ENCODE data around the gene MAMSTR. TPM values are rescaled to one million over a fixed set of nuclear protein-coding genes. Genes with fewer than 3 reads are reported as not detected.
"Not testable (repeated sequence)": the region's sequence is repeated elsewhere in the genome, so short reads cannot be mapped to it uniquely, and the experiment has no call there.

The MAMSTR gene
- total RNA-seq, 2 experiments from 2014 or later: 1.1 to 1.5 TPM

DNA sequence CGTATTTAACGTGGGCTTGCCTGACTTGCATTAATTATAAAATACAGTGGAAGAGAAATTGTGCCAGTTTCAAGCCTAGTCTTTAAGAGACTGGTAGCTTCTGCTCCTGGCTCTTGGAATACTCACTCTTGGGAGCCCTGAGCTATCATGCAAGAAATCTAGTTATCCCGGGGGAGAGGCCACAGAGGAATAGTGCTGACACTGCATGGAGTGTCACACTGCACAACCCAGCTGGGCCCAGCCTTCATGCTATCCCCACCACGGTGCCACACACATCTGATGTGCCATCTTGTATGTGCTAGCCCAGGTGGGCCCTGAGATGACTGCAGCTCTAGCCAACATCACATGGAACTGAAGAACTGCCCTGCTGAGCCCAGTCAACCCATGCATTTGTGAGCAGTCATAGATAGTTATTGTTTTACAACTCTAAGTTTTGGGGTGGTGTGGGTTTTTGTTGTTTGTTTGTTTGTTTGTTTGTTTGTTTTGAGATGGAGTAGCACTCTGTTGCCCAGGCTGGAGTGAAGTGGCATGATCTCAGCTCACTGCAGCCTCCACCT lies 8.3 kb downstream of the MAMSTR start:
- CTCF ChIA-PET: interaction anchor here (0.6 to 3.8 kb wide), 4 partner anchors 11 to 393 kb away, joined by 3 to 10 read pairs (median 3); no protein-coding TSS in a partner anchor
- H3K27ac Mint-ChIP-seq: no peak overlapping the region
- no peaks in the 10 kb centered on the region for H3K9me3 Mint-ChIP-seq
- DNase-seq: no peak
- peaks cover 3% of the 10 kb centered on the region for H3K36me3 Mint-ChIP-seq (ENCODE audit: low read depth)
- no peak overlapping the region for H3K4me3 Mint-ChIP-seq
- H3K27me3 Mint-ChIP-seq: no peaks in the 10 kb centered on the region
- POLR2A ChIA-PET: no interaction called here
- peaks cover 27% of the 10 kb centered on the region for H3K4me1 Mint-ChIP-seq

- H3K27me3 Mint-ChIP-seq: no peaks in the 10 kb centered on the region
- ChIA-PET POLR2A (no interaction called here), CTCF (no interaction called here)
- peaks cover 9% of the 10 kb centered on the region for H3K36me3 Mint-ChIP-seq (ENCODE audit: low read depth)
- no peak overlapping the region for H3K4me3 Mint-ChIP-seq
- no peak overlapping the region for H3K27ac Mint-ChIP-seq
- peaks cover 8% of the 10 kb centered on the region for H3K4me1 Mint-ChIP-seq
- no peak for DNase-seq
- no peaks in the 10 kb centered on the region for H3K9me3 Mint-ChIP-seq
Measured at GRCh38 chr19:48708471-48708870, 11.1 kb downstream of the MAMSTR start.

- DNase-seq: no peak
- POLR2A ChIA-PET: no interaction called here
- no peaks in the 10 kb centered on the region for H3K4me1 Mint-ChIP-seq
- CTCF ChIA-PET: no interaction called here
- H3K9me3 Mint-ChIP-seq: no peaks in the 10 kb centered on the region
- peaks cover 6% of the 10 kb centered on the region for H3K36me3 Mint-ChIP-seq (ENCODE audit: low read depth)
- H3K4me3 Mint-ChIP-seq: no peak overlapping the region
- H3K27ac Mint-ChIP-seq: no peak overlapping the region
- no peaks in the 10 kb centered on the region for H3K27me3 Mint-ChIP-seq
Measured at GRCh38 chr19:48705431-48705830, 14.1 kb downstream of the MAMSTR start.

- POLR2A ChIA-PET: no interaction called here
- CTCF ChIA-PET: no interaction called here
- H3K4me1 Mint-ChIP-seq: no peaks in the 10 kb centered on the region
- H3K27ac Mint-ChIP-seq: no peak overlapping the region
- H3K27me3 Mint-ChIP-seq: no peaks in the 10 kb centered on the region
- peaks cover 6% of the 10 kb centered on the region for H3K36me3 Mint-ChIP-seq (ENCODE audit: low read depth)
- no peak overlapping the region for H3K4me3 Mint-ChIP-seq
- H3K9me3 Mint-ChIP-seq: no peaks in the 10 kb centered on the region
- DNase-seq: no peak
Measured at GRCh38 chr19:48703316-48703715, 16.2 kb downstream of the MAMSTR start.

GRCh38 chr19:48702701-48703100 lies 16.8 kb downstream of the MAMSTR start:
- POLR2A ChIA-PET: no interaction called here
- H3K4me3 Mint-ChIP-seq: no peak overlapping the region

GRCh38 chr19:48698046-48698445 lies 21.5 kb downstream of the MAMSTR start:
- no peak for DNase-seq
- H3K4me1 Mint-ChIP-seq: peaks cover 8% of the 10 kb centered on the region
- H3K9me3 Mint-ChIP-seq: no peaks in the 10 kb centered on the region
- peaks cover 4% of the 10 kb centered on the region for H3K36me3 Mint-ChIP-seq (ENCODE audit: low read depth)
- peaks cover 14% of the 10 kb centered on the region for H3K27me3 Mint-ChIP-seq
- CTCF ChIA-PET: interaction anchor here (0.6 to 1.7 kb wide), 2 partner anchors 16 to 110 kb away, joined by 3 to 4 read pairs; no protein-coding TSS in a partner anchor
- POLR2A ChIA-PET: no interaction called here
- H3K27ac Mint-ChIP-seq: no peak overlapping the region
- no peak overlapping the region for H3K4me3 Mint-ChIP-seq

More at GRCh38 chr19:48702701-48703100, 16.8 kb downstream of the MAMSTR start:
- Mint-ChIP-seq H3K4me1 (no peaks in the 10 kb centered on the region), H3K27me3 (peaks cover 3% of the 10 kb centered on the region), H3K36me3 (ENCODE audit: low read depth) (peaks cover 6% of the 10 kb centered on the region), H3K27ac (peak overlapping the region; percentile 25), H3K9me3 (no peaks in the 10 kb centered on the region)
- CTCF ChIA-PET: no interaction called here
- DNase-seq: no peak

DNA sequence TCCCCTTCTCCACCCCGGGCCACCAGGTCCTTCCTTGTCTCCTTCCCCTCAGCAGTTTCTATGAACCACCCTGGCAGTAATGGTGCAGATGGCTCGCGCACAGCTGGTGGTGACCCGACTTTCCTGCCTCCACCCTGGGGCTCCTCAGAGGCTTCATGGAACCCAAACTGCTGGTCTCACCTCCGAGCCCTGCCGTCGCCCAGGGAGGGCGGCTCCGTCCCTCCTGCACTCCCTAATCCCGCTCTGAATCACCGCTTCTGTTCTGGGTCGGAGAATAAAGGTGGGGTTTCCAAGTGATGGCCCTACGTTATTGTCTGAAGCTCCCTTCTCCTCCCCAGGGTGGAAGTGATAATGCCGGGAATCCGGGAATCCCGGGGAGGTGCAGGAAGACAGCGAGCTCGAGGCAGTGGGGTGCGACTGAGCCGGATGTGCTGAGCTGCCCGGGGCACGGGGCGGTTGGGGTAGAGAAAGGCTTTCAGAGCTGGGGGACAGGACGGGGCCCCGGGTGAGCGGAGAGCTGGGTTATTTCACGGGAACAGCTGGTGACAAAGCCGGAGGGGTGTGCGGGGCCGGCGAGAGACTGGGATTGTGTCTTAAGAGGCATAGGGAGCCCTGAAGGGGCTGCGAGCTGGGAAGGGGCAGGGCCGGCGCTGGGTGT lies 23.0 kb downstream of the MAMSTR start:
- ChIA-PET POLR2A (no interaction called here), CTCF (interaction anchor here (0.7 to 1.3 kb wide), 3 partner anchors 11 to 157 kb away, joined by 3 to 4 read pairs (median 3); no protein-coding TSS in a partner anchor)
- Mint-ChIP-seq H3K36me3 (ENCODE audit: low read depth) (peaks cover 4% of the 10 kb centered on the region), H3K4me3 (no peak overlapping the region), H3K4me1 (peaks cover 8% of the 10 kb centered on the region), H3K9me3 (no peaks in the 10 kb centered on the region), H3K27me3 (peaks cover 14% of the 10 kb centered on the region), H3K27ac (peak overlapping the region; percentile 64)
- DNase-seq: no peak

- ChIA-PET CTCF (interaction anchor here (0.8 to 1.3 kb wide), 2 partner anchors 11 to 22 kb away, joined by 3 to 4 read pairs; no protein-coding TSS in a partner anchor), POLR2A (no interaction called here)
- peaks cover 14% of the 10 kb centered on the region for H3K27me3 Mint-ChIP-seq
- H3K36me3 Mint-ChIP-seq (ENCODE audit: low read depth): peaks cover 4% of the 10 kb centered on the region
- no peak within 1 kb of the TSS for H3K4me3 Mint-ChIP-seq
- peak within 1 kb of the TSS; percentile 64 for H3K27ac Mint-ChIP-seq
- no peaks in the 10 kb centered on the region for H3K9me3 Mint-ChIP-seq
- H3K4me1 Mint-ChIP-seq: peaks cover 8% of the 10 kb centered on the region
- DNase-seq: no peak
Measured at GRCh38 chr19:48695743-48696352, 23.7 kb downstream of the MAMSTR start, which contains the start of gene FUT2. Gene FUT2, plus strand, starts transcription at chr19:48695971. Its CDS starts 6,986 bp downstream, at chr19:48702957.

- H3K4me1 Mint-ChIP-seq; H3K36me3 Mint-ChIP-seq (ENCODE audit: low read depth); POLR2A ChIA-PET; DNase-seq; H3K27ac Mint-ChIP-seq; H3K9me3 Mint-ChIP-seq; H3K4me3 Mint-ChIP-seq: not testable (repeated sequence)
- H3K27me3 Mint-ChIP-seq: peaks cover 14% of the 10 kb centered on the region
- CTCF ChIA-PET: interaction anchor here (0.6 to 1.2 kb wide), 3 partner anchors 9 to 48 kb away, joined by 3 to 4 read pairs (median 3); partner anchors contain the start of gene CA11
Measured at GRCh38 chr19:48693629-48694028, 25.9 kb downstream of the MAMSTR start.

DNA sequence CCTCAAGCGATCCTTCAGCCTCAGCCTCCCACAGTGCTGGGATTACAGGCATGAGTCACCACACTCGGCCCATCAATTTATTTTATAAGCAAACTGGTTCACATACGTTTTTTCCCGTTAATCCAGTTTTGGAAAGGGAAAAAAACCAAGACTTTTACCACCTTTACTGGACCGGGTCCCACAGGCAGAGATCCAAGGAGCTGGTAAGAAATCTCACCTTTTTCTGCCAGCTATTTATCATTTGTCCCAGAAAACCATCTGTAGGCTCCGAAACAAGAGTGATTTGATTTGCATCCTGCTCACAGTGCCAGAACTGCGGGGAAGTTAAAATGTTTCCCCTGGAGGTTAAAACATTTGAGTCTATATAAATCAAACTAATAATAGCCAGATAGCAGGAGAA lies 30.1 kb downstream of the MAMSTR start:
- no peaks in the 10 kb centered on the region for H3K9me3 Mint-ChIP-seq
- H3K4me1 Mint-ChIP-seq: no peaks in the 10 kb centered on the region
- peaks cover 2% of the 10 kb centered on the region for H3K36me3 Mint-ChIP-seq (ENCODE audit: low read depth)
- no peak for DNase-seq
- H3K27me3 Mint-ChIP-seq: no peaks in the 10 kb centered on the region
- CTCF ChIA-PET: no interaction called here
- H3K27ac Mint-ChIP-seq: no peak overlapping the region
- H3K4me3 Mint-ChIP-seq: no peak overlapping the region
- POLR2A ChIA-PET: no interaction called here

DNA sequence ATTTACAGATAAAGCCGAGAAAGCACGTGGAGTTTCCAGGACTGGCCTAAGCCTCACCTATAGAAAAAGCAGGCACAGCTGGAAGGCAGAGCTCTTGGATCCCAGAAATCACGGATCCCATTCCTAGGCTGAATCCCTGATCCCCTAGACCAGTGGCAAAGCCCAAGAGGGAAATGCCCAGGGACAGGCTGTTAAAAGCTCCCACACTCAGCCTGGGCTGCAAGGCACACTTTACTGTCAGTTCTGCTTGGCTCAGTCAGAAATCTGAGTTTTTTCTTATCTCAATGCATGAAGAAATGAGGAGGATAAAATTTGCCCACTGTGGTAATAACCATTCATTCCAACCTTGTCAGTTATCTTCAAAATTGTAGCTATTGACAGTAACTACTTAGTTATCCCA lies 31.7 kb downstream of the MAMSTR start:
- POLR2A ChIA-PET: no interaction called here
- CTCF ChIA-PET: no interaction called here
- DNase-seq: no peak
- no peak overlapping the region for H3K4me3 Mint-ChIP-seq
- no peak overlapping the region for H3K27ac Mint-ChIP-seq
- no peaks in the 10 kb centered on the region for H3K4me1 Mint-ChIP-seq
- H3K36me3 Mint-ChIP-seq (ENCODE audit: low read depth): no peaks in the 10 kb centered on the region
- no peaks in the 10 kb centered on the region for H3K9me3 Mint-ChIP-seq
- no peaks in the 10 kb centered on the region for H3K27me3 Mint-ChIP-seq

DNA sequence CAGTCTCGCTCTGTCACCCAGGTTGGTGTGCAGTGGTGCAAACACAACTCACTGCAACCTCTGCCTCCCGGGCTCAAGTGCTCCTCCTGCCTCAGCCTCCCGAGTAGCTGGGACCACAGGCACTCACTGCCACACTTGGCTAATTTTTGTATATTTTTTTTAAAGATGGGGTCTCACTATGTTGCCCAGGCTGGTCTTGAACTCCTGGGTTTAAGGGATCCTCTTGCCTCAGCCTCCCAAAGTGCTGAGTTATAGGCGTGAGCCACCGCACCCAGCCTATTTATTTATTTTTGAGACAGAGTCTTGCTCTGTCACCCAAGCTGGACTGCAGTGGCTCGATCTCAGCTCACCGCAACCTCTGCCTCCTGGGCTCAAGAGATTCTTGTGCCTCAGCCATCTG lies 32.9 kb downstream of the MAMSTR start:
- H3K27me3 Mint-ChIP-seq; H3K27ac Mint-ChIP-seq; H3K4me1 Mint-ChIP-seq; H3K4me3 Mint-ChIP-seq; H3K9me3 Mint-ChIP-seq; DNase-seq; POLR2A ChIA-PET; H3K36me3 Mint-ChIP-seq (ENCODE audit: low read depth): not testable (repeated sequence)
- CTCF ChIA-PET: interaction anchor here (0.5 kb wide), 1 partner anchor 379 kb away, joined by 4 read pairs; no protein-coding TSS in a partner anchor

GRCh38 chr19:48686088-48686487 lies 33.4 kb downstream of the MAMSTR start:
- DNase-seq: no peak

More at GRCh38 chr19:48686088-48686487, 33.4 kb downstream of the MAMSTR start:
- ChIA-PET POLR2A (no interaction called here), CTCF (interaction anchor here (0.5 kb wide), 1 partner anchor 379 kb away, joined by 4 read pairs; no protein-coding TSS in a partner anchor)
- no peaks in the 10 kb centered on the region for H3K4me1 Mint-ChIP-seq
- H3K27ac Mint-ChIP-seq: no peak overlapping the region
- no peaks in the 10 kb centered on the region for H3K36me3 Mint-ChIP-seq (ENCODE audit: low read depth)
- H3K27me3 Mint-ChIP-seq: no peaks in the 10 kb centered on the region
- no peak overlapping the region for H3K4me3 Mint-ChIP-seq
- H3K9me3 Mint-ChIP-seq: no peaks in the 10 kb centered on the region
